Measurements from ENCODE around the gene GADL1.

GADL1 gene

GRCh38 chr3:30694148-30694547 is 200.3 kb downstream of the GADL1 start:
- no peaks in the 10 kb centered on the region for H3K27me3 ChIP-seq (ENCODE audit: low read length)
- H3K36me3 ChIP-seq (ENCODE audit: low read length), result peaks cover 11% of the 10 kb centered on the region; the same call in 1 of the 2 replicates
- no peak overlapping the region for H3K27ac ChIP-seq (ENCODE audit: low read depth, low read length)
- no peaks in the 10 kb centered on the region for H3K79me2 ChIP-seq (ENCODE audit: insufficient read depth, low read length)
- no peaks in the 10 kb centered on the region for H4K20me1 ChIP-seq (ENCODE audit: low read depth, low read length)
- no peak overlapping the region for H3K4me2 ChIP-seq (ENCODE audit: low read depth, low read length, poor library complexity, severe bottlenecking)
- no peak for TF ChIP-seq CTCF (IDR thresholded peaks at IDR 0.05; ENCODE audit: insufficient read depth, low read length, poor library complexity, severe bottlenecking)
- no peak for TF ChIP-seq EZH2phosphoT487 (conservative IDR thresholded peaks at IDR 0.05; ENCODE audit: low read length)
- H3F3A ChIP-seq (ENCODE audit: insufficient read depth), result no peaks in the 10 kb centered on the region; the same call in 1 of the 2 replicates
- no peak overlapping the region for H3K9ac ChIP-seq (ENCODE audit: low read length)
- H3K9me3 ChIP-seq (ENCODE audit: insufficient read depth, low read length), result no peaks in the 10 kb centered on the region
- no peak overlapping the region for H3K4me3 ChIP-seq (ENCODE audit: insufficient read depth, low read length, poor library complexity, severe bottlenecking)
- H3K9me2 ChIP-seq (replicated peaks; ENCODE audit: insufficient read depth, low read length), result no peaks in the 10 kb centered on the region
- H2AFZ ChIP-seq (ENCODE audit: low read depth, low read length, severe bottlenecking), result no peak overlapping the region

- Histone ChIP-seq H3K79me2 (ENCODE audit: insufficient read depth, low read length) (no peaks in the 10 kb centered on the region), H3K27me3 (ENCODE audit: low read length) (no peaks in the 10 kb centered on the region), H3K4me3 (ENCODE audit: insufficient read depth, low read length, poor library complexity, severe bottlenecking) (no peak overlapping the region), H3K9ac (ENCODE audit: low read length) (no peak overlapping the region), H4K20me1 (ENCODE audit: low read depth, low read length) (no peaks in the 10 kb centered on the region), H3K4me2 (ENCODE audit: low read depth, low read length, poor library complexity, severe bottlenecking) (no peak overlapping the region), H3K36me3 (ENCODE audit: low read length) (peaks cover 12% of the 10 kb centered on the region; the same call in 1 of the 2 replicates), H3F3A (ENCODE audit: insufficient read depth) (no peaks in the 10 kb centered on the region; the same call in 1 of the 2 replicates), H3K27ac (ENCODE audit: low read depth, low read length) (peak overlapping the region; percentile 31; the same call in 1 of the 2 replicates), H3K9me2 (replicated peaks; ENCODE audit: insufficient read depth, low read length) (no peaks in the 10 kb centered on the region), H2AFZ (ENCODE audit: low read depth, low read length, severe bottlenecking) (no peak overlapping the region), H3K9me3 (ENCODE audit: insufficient read depth, low read length) (no peaks in the 10 kb centered on the region)
- peak; percentile 51 for TF ChIP-seq CTCF (IDR thresholded peaks at IDR 0.05; ENCODE audit: insufficient read depth, low read length, poor library complexity, severe bottlenecking)
- no peak for TF ChIP-seq EZH2phosphoT487 (conservative IDR thresholded peaks at IDR 0.05; ENCODE audit: low read length)
Measured at GRCh38 chr3:30693470-30694120, 200.9 kb downstream of the GADL1 start.

DNA sequence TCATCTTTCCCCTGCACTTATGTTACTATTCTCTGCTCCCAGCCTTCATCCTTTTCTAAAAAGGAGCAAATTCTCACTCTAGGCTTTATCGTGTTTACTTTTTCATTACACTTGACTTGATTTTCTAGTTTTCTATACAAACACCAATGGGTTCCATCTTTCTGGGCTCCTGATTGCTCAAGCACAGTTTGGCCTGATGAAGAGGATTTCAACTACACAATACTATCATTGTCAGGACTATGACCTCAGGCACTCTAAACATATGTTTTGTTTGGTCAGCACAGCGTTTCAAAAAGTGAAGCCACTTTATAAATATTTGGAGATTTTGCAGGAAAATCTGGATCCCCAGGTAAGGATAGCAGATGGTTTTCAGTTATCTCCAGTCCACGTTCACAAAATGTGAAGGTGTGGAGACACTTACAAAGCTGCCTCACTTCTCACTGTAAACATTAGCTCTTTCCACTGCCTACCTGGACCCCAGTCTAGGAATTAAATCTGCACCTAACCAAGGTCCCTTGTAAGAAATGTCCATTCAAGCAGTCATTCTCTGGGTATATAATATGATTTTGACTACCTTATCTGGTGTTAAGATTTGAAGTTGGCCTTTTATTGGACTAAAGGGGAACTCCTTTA is 201.8 kb downstream of the GADL1 start:
- H3F3A ChIP-seq (ENCODE audit: insufficient read depth), result no peaks in the 10 kb centered on the region; the same call in 1 of the 2 replicates

More for the DNA sequence above, 201.8 kb downstream of the GADL1 start:
- Histone ChIP-seq H3K4me2 (ENCODE audit: low read depth, low read length, poor library complexity, severe bottlenecking) (no peak overlapping the region), H2AFZ (ENCODE audit: low read depth, low read length, severe bottlenecking) (no peak overlapping the region), H3K9ac (ENCODE audit: low read length) (no peak overlapping the region), H3K79me2 (ENCODE audit: insufficient read depth, low read length) (no peaks in the 10 kb centered on the region), H3K4me3 (ENCODE audit: insufficient read depth, low read length, poor library complexity, severe bottlenecking) (no peak overlapping the region), H3K36me3 (ENCODE audit: low read length) (peaks cover 12% of the 10 kb centered on the region; the same call in 1 of the 2 replicates), H3K27me3 (ENCODE audit: low read length) (no peaks in the 10 kb centered on the region), H4K20me1 (ENCODE audit: low read depth, low read length) (no peaks in the 10 kb centered on the region), H3K27ac (ENCODE audit: low read depth, low read length) (peak overlapping the region; percentile 31; the same call in 1 of the 2 replicates), H3K9me2 (replicated peaks; ENCODE audit: insufficient read depth, low read length) (no peaks in the 10 kb centered on the region), H3K9me3 (ENCODE audit: insufficient read depth, low read length) (no peaks in the 10 kb centered on the region)
- no peak for TF ChIP-seq EZH2phosphoT487 (conservative IDR thresholded peaks at IDR 0.05; ENCODE audit: low read length)
- no peak for TF ChIP-seq CTCF (IDR thresholded peaks at IDR 0.05; ENCODE audit: insufficient read depth, low read length, poor library complexity, severe bottlenecking)
